GM12892 (cell line): ENCODE results near the gene TERB1.

Source experiments
- POLR2A ChIP-seq: IDR thresholded peaks from 2 replicates; pipeline ENCODE4 v1.6.1; 2011; ENCODE audit warnings: low read depth, low read length, control low read depth
- POLR2AphosphoS5 ChIP-seq: IDR thresholded peaks from 2 replicates; pipeline ENCODE4 v1.6.1; 2011; ENCODE audit warnings: low read depth, low read length, control low read depth
- TAF1 ChIP-seq: IDR thresholded peaks from 2 replicates; pipeline ENCODE4 v1.6.1; 2011; ENCODE audit warnings: low read depth, mild to moderate bottlenecking, control low read depth, low read length, borderline replicate concordance

DNA sequence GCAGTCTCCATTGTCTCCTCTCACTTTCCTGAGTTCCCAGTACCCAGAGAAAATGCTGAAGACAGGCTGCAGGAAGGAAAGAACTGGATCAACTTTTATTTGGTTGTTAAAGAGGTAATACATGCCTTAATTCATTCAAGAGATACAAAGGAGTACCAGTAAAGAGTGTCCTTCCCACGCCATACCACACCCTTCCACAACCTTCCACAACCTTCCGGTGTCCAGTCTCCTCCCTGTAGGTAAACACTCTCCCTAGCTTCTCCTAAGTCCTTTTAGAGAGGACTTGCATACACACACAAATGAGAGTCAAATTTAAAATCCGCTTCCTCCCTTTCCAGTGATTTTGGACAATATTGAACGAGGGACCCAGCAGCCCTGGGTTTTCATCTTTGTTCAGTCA, 40.0 kb upstream of the TERB1 start:
- no peak for TF ChIP-seq POLR2A
- TF ChIP-seq POLR2AphosphoS5, result no peak
- no peak for TF ChIP-seq TAF1
